Measurements from ENCODE around the gene TMEM135.

The TMEM135 gene

GRCh38 chr11:87193756-87194470 is 156.2 kb downstream of the TMEM135 start:
- DNase-seq (ENCODE audit: insufficient read length) (no peak), FAIRE-seq (peak; percentile 33)
- TF ChIP-seq POLR2AphosphoS5 (IDR thresholded peaks at IDR 0.05; ENCODE audit: low read depth, low read length), result no peak
- no peak for TF ChIP-seq TAF1 (IDR thresholded peaks at IDR 0.05; ENCODE audit: borderline replicate concordance, low read depth, low read length)
- no peak for TF ChIP-seq POLR2A (IDR thresholded peaks at IDR 0.05; ENCODE audit: low read depth, low read length)

GRCh38 chr11:87194985-87195820 is 157.5 kb downstream of the TMEM135 start:
- TF ChIP-seq POLR2A (IDR thresholded peaks at IDR 0.05; ENCODE audit: low read depth, low read length), result no peak
- no peak for TF ChIP-seq TAF1 (IDR thresholded peaks at IDR 0.05; ENCODE audit: borderline replicate concordance, low read depth, low read length)
- no peak for TF ChIP-seq POLR2AphosphoS5 (IDR thresholded peaks at IDR 0.05; ENCODE audit: low read depth, low read length)
- FAIRE-seq (no peak), DNase-seq (ENCODE audit: insufficient read length) (no peak)

- TF ChIP-seq POLR2A (IDR thresholded peaks at IDR 0.05; ENCODE audit: low read depth, low read length) (no peak), TAF1 (IDR thresholded peaks at IDR 0.05; ENCODE audit: borderline replicate concordance, low read depth, low read length) (no peak), POLR2AphosphoS5 (IDR thresholded peaks at IDR 0.05; ENCODE audit: low read depth, low read length) (no peak)
- DNase-seq (ENCODE audit: insufficient read length) (no peak), FAIRE-seq (no peak)
Observed at GRCh38 chr11:87198266-87198881, 160.6 kb downstream of the TMEM135 start.

- DNase-seq (ENCODE audit: insufficient read length) (no peak), FAIRE-seq (peak; percentile 60)
- TF ChIP-seq POLR2AphosphoS5 (IDR thresholded peaks at IDR 0.05; ENCODE audit: low read depth, low read length), result no peak
- no peak for TF ChIP-seq POLR2A (IDR thresholded peaks at IDR 0.05; ENCODE audit: low read depth, low read length)
- TF ChIP-seq TAF1 (IDR thresholded peaks at IDR 0.05; ENCODE audit: borderline replicate concordance, low read depth, low read length), result no peak
Observed at GRCh38 chr11:87201376-87201775, 163.6 kb downstream of the TMEM135 start.

- no peak for FAIRE-seq
- TF ChIP-seq TAF1 (IDR thresholded peaks at IDR 0.05; ENCODE audit: borderline replicate concordance, low read depth, low read length) (no peak), POLR2A (IDR thresholded peaks at IDR 0.05; ENCODE audit: low read depth, low read length) (no peak), POLR2AphosphoS5 (IDR thresholded peaks at IDR 0.05; ENCODE audit: low read depth, low read length) (no peak)
- DNase-seq (ENCODE audit: insufficient read length), result no peak
Observed at GRCh38 chr11:87203907-87204602, 166.3 kb downstream of the TMEM135 start.

- DNase-seq (ENCODE audit: insufficient read length) (no peak), FAIRE-seq (no peak)
- TF ChIP-seq POLR2A (IDR thresholded peaks at IDR 0.05; ENCODE audit: low read depth, low read length) (no peak), POLR2AphosphoS5 (IDR thresholded peaks at IDR 0.05; ENCODE audit: low read depth, low read length) (no peak), TAF1 (IDR thresholded peaks at IDR 0.05; ENCODE audit: borderline replicate concordance, low read depth, low read length) (no peak)
Observed at GRCh38 chr11:87212891-87213290, 175.2 kb downstream of the TMEM135 start.

- DNase-seq (ENCODE audit: insufficient read length) (no peak), FAIRE-seq (peak; percentile 5)
- no peak for TF ChIP-seq POLR2A (IDR thresholded peaks at IDR 0.05; ENCODE audit: low read depth, low read length)
- TF ChIP-seq TAF1 (IDR thresholded peaks at IDR 0.05; ENCODE audit: borderline replicate concordance, low read depth, low read length), result no peak
- no peak for TF ChIP-seq POLR2AphosphoS5 (IDR thresholded peaks at IDR 0.05; ENCODE audit: low read depth, low read length)
Observed at GRCh38 chr11:87213444-87213843, 175.7 kb downstream of the TMEM135 start.

- DNase-seq (ENCODE audit: insufficient read length) (no peak), FAIRE-seq (no peak)
- no peak for TF ChIP-seq TAF1 (IDR thresholded peaks at IDR 0.05; ENCODE audit: borderline replicate concordance, low read depth, low read length)
- no peak for TF ChIP-seq POLR2A (IDR thresholded peaks at IDR 0.05; ENCODE audit: low read depth, low read length)
- TF ChIP-seq POLR2AphosphoS5 (IDR thresholded peaks at IDR 0.05; ENCODE audit: low read depth, low read length), result no peak
Observed at GRCh38 chr11:87215236-87215635, 177.5 kb downstream of the TMEM135 start.

- DNase-seq (ENCODE audit: insufficient read length) (no peak), FAIRE-seq (no peak)
- no peak for TF ChIP-seq TAF1 (IDR thresholded peaks at IDR 0.05; ENCODE audit: borderline replicate concordance, low read depth, low read length)
- TF ChIP-seq POLR2AphosphoS5 (IDR thresholded peaks at IDR 0.05; ENCODE audit: low read depth, low read length), result no peak
- no peak for TF ChIP-seq POLR2A (IDR thresholded peaks at IDR 0.05; ENCODE audit: low read depth, low read length)
Observed at GRCh38 chr11:87219266-87219665, 181.5 kb downstream of the TMEM135 start.

GRCh38 chr11:87223816-87224215 is 186.1 kb downstream of the TMEM135 start:
- TF ChIP-seq POLR2AphosphoS5 (IDR thresholded peaks at IDR 0.05; ENCODE audit: low read depth, low read length), result no peak
- no peak for TF ChIP-seq TAF1 (IDR thresholded peaks at IDR 0.05; ENCODE audit: borderline replicate concordance, low read depth, low read length)
- TF ChIP-seq POLR2A (IDR thresholded peaks at IDR 0.05; ENCODE audit: low read depth, low read length), result no peak
- FAIRE-seq, result no peak
- DNase-seq (ENCODE audit: insufficient read length), result no peak

GRCh38 chr11:87224486-87224885 is 186.8 kb downstream of the TMEM135 start:
- DNase-seq (ENCODE audit: insufficient read length) (no peak), FAIRE-seq (no peak)
- TF ChIP-seq POLR2A (IDR thresholded peaks at IDR 0.05; ENCODE audit: low read depth, low read length) (no peak), POLR2AphosphoS5 (IDR thresholded peaks at IDR 0.05; ENCODE audit: low read depth, low read length) (no peak), TAF1 (IDR thresholded peaks at IDR 0.05; ENCODE audit: borderline replicate concordance, low read depth, low read length) (no peak)
